HG03045 (cell line): ENCODE results near the gene PPIG.
"Not testable (repeated sequence)": the region's sequence is repeated elsewhere in the genome, so short reads cannot be mapped to it uniquely, and the experiment has no call there.

Source experiments
- ATAC-seq: cut with Tn5 transposase; IDR thresholded peaks from one replicate; pipeline ENCODE4 v1.9.1; 2021; ENCODE audit warnings: mild to moderate bottlenecking, moderate library complexity; ENCODE audit not compliant: unreplicated experiment

The PPIG gene

GRCh38 chr2:169584005-169584877 lies at the start of gene PPIG:
TSS of gene PPIG (plus strand) at chr2:169584351. CDS start at chr2:169604042, 19,691 bp downstream.
- ATAC-seq = peak; percentile 91

DNA sequence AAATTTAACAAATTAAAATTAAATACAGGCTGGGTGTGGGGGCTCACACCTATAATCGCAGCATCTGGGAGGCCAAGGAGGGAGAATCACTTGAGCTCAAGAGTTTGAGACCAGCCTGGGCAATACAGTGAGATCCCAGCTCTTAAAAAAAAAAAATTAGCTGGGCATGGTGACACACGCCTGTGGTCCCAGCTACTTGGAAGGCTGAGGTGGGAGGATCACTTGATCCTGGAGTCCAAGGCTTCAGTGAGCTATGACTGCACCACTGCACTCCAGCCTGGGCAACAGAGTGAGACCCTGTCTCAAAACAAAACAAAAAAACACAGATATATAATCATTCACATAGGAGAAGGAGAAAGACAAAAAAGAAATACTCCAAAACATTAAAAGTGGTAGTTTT lies 44.7 kb upstream of the PPIG start:
- not testable (repeated sequence) for ATAC-seq

DNA sequence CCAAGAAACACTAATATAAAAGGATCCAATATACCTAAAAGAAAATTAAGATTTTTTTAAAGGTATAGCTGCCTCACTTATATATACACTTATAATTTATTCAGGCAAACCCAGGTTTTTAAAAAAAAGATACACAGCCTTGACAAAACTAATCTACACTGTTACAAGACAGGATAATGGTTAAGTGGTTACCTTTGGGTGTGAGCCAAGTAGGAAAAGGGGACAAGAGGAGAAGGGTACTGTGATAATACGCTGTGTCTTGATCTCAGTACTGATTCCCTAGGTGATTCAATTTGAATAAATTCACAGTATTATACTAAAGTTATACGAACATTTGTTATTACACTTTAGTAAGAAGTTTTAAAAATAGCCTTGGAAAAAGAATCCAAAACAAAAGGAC lies 44.0 kb upstream of the PPIG start:
- no peak for ATAC-seq

- no peak for ATAC-seq
Measured at GRCh38 chr2:169542433-169542832, 41.7 kb upstream of the PPIG start.

DNA sequence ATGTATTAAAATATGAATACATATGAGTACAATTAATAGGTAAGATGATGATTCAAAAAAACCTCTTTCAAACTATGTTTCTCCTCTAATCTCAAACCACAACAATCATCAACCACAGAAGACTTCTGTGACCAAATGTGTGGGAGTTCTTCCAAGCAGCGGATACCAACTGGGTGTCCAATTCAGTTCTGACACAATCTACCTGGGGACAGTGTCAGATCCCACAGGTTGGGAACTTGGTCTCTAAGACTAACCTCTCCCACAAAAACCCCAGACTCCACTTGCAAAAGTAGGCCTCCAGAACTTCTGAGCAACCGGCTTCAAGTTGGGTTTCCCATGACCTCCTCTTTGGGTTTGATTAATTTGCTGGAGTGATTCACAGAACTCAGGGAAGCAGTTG lies 37.4 kb upstream of the PPIG start:
- ATAC-seq = no peak

DNA sequence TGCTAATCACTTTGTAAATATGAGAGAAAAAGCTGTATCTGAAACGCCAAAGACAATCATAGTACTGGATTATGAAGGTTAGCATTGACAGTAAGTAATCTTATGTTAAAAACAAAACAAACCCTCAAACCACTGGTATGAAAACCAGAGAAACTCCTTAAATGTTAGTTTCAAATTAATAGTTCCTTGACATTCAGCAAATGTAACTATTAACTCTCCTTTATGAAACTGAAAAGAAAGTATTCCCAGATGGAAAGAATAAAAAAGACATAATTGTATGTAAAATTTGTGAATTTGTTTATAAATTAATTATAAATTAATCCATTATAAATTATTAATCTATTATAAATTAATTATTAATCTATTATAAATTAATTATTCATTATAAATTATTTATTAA lies 22.8 kb upstream of the PPIG start:
- no peak for ATAC-seq

DNA sequence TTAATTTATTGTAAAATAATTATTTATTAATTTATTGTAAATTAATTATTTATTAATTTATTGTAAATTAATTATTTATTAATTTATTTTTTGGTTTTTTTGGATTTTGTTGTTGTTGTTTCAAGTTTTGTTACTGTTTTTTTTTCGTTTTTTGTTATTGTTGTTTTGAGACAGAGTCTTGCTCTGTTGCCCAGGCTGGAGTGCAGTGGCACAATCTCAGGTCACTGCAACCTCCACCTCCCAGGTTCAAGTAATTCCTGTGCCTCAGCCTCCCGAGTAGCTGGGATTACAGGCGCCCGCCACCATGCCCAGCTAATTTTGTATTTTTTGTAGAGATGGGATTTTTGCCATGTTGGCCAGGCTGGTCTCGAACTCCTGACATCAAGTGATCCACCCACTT lies 22.1 kb upstream of the PPIG start:
- not testable (repeated sequence) for ATAC-seq

- ATAC-seq = no peak
Measured at GRCh38 chr2:169562519-169562918, 21.6 kb upstream of the PPIG start.

- ATAC-seq = no peak
Measured at GRCh38 chr2:169565686-169566085, 18.5 kb upstream of the PPIG start.

- no peak for ATAC-seq
Measured at GRCh38 chr2:169569948-169570347, 14.2 kb upstream of the PPIG start.

DNA sequence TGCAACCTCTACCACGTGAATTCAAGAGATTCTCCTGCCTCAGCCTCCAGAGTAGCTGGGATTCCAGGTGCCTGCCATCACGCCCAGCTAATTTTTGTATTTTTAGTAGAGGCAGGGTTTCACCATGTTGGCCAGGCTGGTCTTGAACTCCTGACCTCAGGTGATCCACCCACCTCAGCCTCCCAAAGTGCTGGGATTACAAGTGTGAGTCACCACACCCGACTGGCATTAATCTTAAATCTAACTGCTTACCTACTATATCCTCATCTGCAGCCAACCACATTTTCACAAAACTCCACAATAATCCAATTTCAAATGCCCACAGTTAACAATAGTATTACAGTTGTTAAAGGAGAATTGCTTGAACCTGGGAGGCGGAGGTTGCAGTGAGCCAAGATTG lies 13.4 kb upstream of the PPIG start:
- not testable (repeated sequence) for ATAC-seq

DNA sequence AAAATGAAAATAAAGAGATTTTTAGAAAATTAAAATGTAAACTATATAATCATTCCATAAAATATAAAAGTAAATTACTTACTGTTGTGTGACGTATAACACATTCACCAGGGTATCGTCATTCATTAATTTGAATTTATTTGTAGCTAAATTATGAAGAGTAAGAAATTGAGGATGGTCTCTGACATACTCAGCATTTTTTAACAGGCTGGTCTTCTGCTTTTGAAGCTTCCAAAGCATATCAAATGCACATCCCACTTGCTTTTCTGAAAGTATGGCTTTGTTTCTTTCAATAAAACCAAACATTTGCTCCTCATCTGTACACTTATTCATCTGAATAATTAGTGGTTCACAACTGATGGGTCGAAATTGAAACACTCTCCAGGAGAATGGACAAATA lies 12.6 kb upstream of the PPIG start:
- no peak for ATAC-seq

- no peak for ATAC-seq
Measured at GRCh38 chr2:169572189-169572588, 12.0 kb upstream of the PPIG start.

DNA sequence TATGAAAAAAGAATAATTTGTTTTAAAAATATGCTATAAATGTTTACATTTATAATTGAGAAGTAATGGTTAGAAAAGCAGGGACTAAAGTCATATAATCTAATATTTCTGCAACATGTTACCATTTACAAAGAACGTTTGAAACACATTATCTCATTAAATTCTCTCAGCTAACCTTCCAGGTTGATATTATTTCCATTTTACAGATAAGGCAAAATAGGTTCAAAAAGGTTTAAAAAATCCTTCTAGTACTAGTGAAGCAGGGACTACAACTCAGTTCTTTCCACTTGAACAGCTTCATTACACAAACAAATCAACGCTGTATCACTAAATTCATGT lies 11.4 kb upstream of the PPIG start:
- ATAC-seq = no peak

- ATAC-seq = peak; percentile 100
Measured at GRCh38 chr2:169573160-169573973, 10.8 kb upstream of the PPIG start, which contains the start of gene FASTKD1. TSS of gene FASTKD1 (minus strand) at chr2:169573865. CDS start at chr2:169572029, 1,836 bp downstream.

- ATAC-seq = no peak
Measured at GRCh38 chr2:169573974-169574299, 10.2 kb upstream of the PPIG start.

DNA sequence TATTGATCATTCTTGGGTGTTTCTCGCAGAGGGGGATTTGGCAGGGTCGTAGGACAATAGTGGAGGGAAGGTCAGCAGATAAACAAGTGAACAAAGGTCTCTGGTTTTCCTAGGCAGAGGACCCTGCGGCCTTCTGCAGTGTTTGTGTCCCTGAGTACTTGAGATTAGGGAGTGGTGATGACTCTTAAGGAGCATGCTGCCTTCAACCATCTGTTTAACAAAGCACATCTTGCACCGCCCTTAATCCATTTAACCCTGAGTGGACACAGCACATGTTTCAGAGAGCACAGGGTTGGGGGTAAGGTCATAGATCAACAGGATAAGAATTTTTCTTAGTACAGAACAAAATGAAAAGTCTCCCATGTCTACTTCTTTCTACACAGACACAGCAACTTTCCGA lies 9.6 kb upstream of the PPIG start:
- ATAC-seq = not testable (repeated sequence)

DNA sequence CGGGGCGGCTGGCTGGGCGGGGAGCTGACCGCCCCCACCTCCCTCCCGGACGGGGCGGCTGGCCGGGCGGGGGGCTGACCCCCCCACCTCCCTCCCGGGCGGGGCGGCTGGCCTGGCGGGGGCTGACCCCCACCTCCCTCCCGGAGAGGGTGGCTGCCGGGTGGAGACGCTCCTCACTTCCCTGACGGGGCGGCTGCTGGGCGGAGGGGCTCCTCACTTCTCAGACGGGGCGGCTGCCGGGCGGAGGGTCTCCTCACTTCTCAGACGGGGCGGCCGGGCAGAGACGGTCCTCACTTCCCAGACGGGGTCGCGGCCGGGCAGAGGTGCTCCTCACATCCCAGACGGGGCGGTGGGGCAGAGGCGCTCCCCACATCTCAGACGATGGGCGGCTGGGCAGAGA lies 8.9 kb upstream of the PPIG start:
- ATAC-seq = not testable (repeated sequence)

- ATAC-seq = no peak
Measured at GRCh38 chr2:169579044-169579443, 5.1 kb upstream of the PPIG start.

- not testable (repeated sequence) for ATAC-seq
Measured at GRCh38 chr2:169582552-169583266, 1.4 kb upstream of the PPIG start.

- ATAC-seq = no peak
Measured at GRCh38 chr2:169583518-169583917, 633 bp upstream of the PPIG start.
